Sciatic nerve (tissue), 2 donors: Measurements from ENCODE around the gene CAPRIN1. TPM values are rescaled to one million over a fixed set of nuclear protein-coding genes. Genes with fewer than 3 reads are reported as not detected.

Experiments used
- ATAC-seq: fragments of 200-7000 bp; cut with Tn5 transposase; one replicate; pipeline ENCODE4 v1.9.1; 2020; ENCODE audit warnings: mild to moderate bottlenecking, moderate library complexity
- DNase-seq: peaks from one replicate; pipeline ENCODE4 v3.0.0-alpha.2; 2020; ENCODE audit warnings: low spot score
- intact Hi-C: fragments of 100-400 bp; cut with DNase I; formaldehyde crosslinking; loops from one replicate; pipeline ENCODE4 v1.14.2; 2022
- total RNA-seq: library from RNA; stranded (reverse); fragmentation: NEBNext Ultra II Directional; extraction: Animal tissue kit (Norgen Biotek cat#: 25700); gene quantifications from one replicate; pipeline ENCODE4 v1.2.1, GENCODE V29; 2021
- donor health status: DM: no; HTN: no; CAD: no.
- donor health status: DM: no; HTN: no; CAD: no.

Gene CAPRIN1
- total RNA-seq, result 167 TPM

- intact Hi-C loops, result no loop called here
- peak; percentile 91 for ATAC-seq
- peak; percentile 91 for DNase-seq
Measured at GRCh38 chr11:34051349-34052035, at the start of gene CAPRIN1. Gene CAPRIN1, plus strand, starts transcription at chr11:34051731. Its CDS starts 690 bp downstream, at chr11:34052421.

- DNase-seq (no peak), ATAC-seq (no peak)
- intact Hi-C loops, result no loop called here
Measured at GRCh38 chr11:34002420-34002819, 49.1 kb upstream of the CAPRIN1 start.

GRCh38 chr11:34004236-34004635 lies 47.3 kb upstream of the CAPRIN1 start:
- DNase-seq (no peak), ATAC-seq (no peak)
- intact Hi-C loops, result no loop called here

GRCh38 chr11:34006876-34007275 lies 44.7 kb upstream of the CAPRIN1 start:
- intact Hi-C loops, result no loop called here
- no peak for ATAC-seq

GRCh38 chr11:34012734-34013133 lies 38.8 kb upstream of the CAPRIN1 start:
- no peak for DNase-seq
- ATAC-seq, result no peak
- intact Hi-C loops, result no loop called here

More at GRCh38 chr11:34006876-34007275, 44.7 kb upstream of the CAPRIN1 start:
- DNase-seq, result no peak

- no peak for ATAC-seq
- no peak for DNase-seq
Measured at GRCh38 chr11:34013898-34014571, 37.5 kb upstream of the CAPRIN1 start.

GRCh38 chr11:34021977-34022735 lies 29.4 kb upstream of the CAPRIN1 start:
- no peak for ATAC-seq
- intact Hi-C loops, result no loop called here
- DNase-seq, result no peak

More at GRCh38 chr11:34013898-34014571, 37.5 kb upstream of the CAPRIN1 start:
- intact Hi-C loops, result no loop called here

- DNase-seq (no peak), ATAC-seq (no peak)
- intact Hi-C loops, result no loop called here
Measured at GRCh38 chr11:34026432-34026831, 25.1 kb upstream of the CAPRIN1 start.

- ATAC-seq, result no peak
- intact Hi-C loops, result no loop called here
- no peak for DNase-seq
Measured at GRCh38 chr11:34027516-34028408, 23.8 kb upstream of the CAPRIN1 start.

GRCh38 chr11:34028425-34028824 lies 23.1 kb upstream of the CAPRIN1 start:
- no peak for DNase-seq
- intact Hi-C loops, result no loop called here
- ATAC-seq, result no peak

GRCh38 chr11:34029176-34029575 lies 22.4 kb upstream of the CAPRIN1 start:
- ATAC-seq, result no peak
- DNase-seq, result no peak
- intact Hi-C loops, result no loop called here

GRCh38 chr11:34030382-34030781 lies 21.1 kb upstream of the CAPRIN1 start:
- DNase-seq (no peak), ATAC-seq (no peak)
- intact Hi-C loops, result no loop called here

- ATAC-seq (no peak), DNase-seq (no peak)
- intact Hi-C loops, result no loop called here
Measured at GRCh38 chr11:34033399-34033798, 18.1 kb upstream of the CAPRIN1 start.

- DNase-seq, result no peak
- ATAC-seq, result no peak
- intact Hi-C loops, result no loop called here
Measured at GRCh38 chr11:34034053-34034452, 17.5 kb upstream of the CAPRIN1 start.

- DNase-seq, result no peak
- intact Hi-C loops, result no loop called here
- no peak for ATAC-seq
Measured at GRCh38 chr11:34036456-34036855, 15.1 kb upstream of the CAPRIN1 start.

- ATAC-seq (no peak), DNase-seq (no peak)
- intact Hi-C loops, result no loop called here
Measured at GRCh38 chr11:34037016-34037415, 14.5 kb upstream of the CAPRIN1 start.

GRCh38 chr11:34040571-34040970 lies 11.0 kb upstream of the CAPRIN1 start:
- no peak for DNase-seq
- intact Hi-C loops, result no loop called here
- no peak for ATAC-seq

GRCh38 chr11:34044664-34045485 lies 6.7 kb upstream of the CAPRIN1 start:
- intact Hi-C loops, result no loop called here
- ATAC-seq (no peak), DNase-seq (no peak)
